HG02642 (cell line): ENCODE results near the gene SEMA3E.
"Not testable (repeated sequence)": the region's sequence is repeated elsewhere in the genome, so short reads cannot be mapped to it uniquely, and the experiment has no call there.

Experiments used
- ATAC-seq: cut with Tn5 transposase; IDR thresholded peaks from one replicate; pipeline ENCODE4 v1.9.1; 2021; ENCODE audit warnings: mild to moderate bottlenecking; ENCODE audit not compliant: unreplicated experiment, poor library complexity

Gene SEMA3E

DNA sequence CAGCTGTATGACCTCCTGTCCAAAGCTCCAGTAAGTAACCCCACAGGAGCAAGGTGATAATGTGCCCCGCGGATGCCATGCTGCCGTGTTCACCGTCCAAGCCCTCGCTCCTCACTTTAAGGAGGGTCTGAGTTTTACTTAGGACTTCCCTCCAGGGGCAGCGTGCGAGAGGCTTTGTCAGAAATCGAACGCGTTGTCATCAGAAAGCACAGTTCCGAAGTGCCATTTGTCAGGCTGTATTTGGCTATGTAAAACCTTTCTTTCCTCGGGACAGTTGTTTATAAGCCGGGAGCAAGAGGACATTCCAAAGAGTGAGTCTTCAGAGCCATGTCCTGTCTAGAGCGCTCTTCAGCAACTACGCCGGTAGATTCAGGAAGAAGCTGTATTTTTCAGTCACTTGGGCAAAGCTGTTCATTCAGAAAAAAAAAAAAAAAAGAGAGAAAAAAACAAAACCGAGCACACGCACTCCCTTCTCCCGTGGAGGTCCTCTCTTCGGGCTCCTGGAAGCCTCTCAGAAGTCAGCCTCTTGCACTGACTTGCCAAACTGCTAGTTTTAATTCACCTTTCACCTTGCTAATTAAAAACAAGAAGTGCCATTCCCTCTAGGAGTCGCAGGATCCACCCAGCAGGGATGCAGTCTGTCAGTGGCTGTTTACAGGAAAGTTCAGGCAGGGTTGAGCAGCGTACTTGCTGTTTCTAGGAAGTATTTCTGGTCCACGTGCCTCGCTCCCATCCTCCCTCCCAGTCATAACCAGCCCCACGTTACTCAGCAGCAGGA lies at the start of gene SEMA3E:
Gene SEMA3E (minus strand): TSS at position 676 of the 778 bp plus-strand sequence.
- no peak for ATAC-seq

GRCh38 chr7:83697804-83698530 lies 49.0 kb upstream of the SEMA3E start:
- ATAC-seq, result no peak

DNA sequence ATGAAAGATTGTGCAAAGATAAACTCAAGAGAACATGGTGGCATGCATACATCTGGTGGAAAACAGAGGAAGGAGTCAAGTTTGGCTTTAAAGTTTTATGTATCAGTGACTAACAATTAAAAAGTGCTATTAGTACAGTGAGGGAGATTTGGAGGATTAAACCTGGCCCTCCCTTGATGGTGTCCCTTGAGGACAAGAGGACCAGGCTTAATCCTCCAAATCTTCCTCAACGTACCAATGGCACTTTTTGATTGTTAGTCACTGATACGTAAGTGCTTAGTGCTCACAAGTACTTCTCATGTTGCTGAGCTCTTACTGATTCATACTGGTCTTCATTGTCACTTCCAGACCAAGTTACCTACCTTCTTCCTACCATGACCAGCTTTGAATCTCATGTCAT lies 47.2 kb upstream of the SEMA3E start:
- ATAC-seq, result no peak

GRCh38 chr7:83695128-83695960 lies 46.4 kb upstream of the SEMA3E start:
- no peak for ATAC-seq

DNA sequence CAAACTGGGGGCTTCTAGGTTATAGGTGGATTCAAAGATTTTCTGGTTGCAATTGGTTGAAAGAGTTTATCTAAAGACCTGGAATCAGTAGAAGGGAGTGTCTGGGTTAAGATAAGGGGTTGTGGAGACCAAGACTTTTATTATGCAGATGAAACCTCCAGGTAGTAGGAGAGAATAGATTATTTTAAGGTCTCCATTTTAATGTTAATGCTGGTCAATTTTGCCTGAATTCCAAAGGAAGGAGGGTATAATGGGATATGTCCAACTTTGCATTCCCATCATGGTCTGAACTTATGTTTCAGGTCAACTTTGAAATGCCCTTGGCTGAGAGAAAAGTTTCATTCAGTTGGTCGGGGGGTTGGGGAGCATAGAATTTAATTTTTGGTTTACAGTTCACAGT lies 44.3 kb upstream of the SEMA3E start:
- ATAC-seq, result no peak

- no peak for ATAC-seq
Measured at GRCh38 chr7:83691095-83691494, 42.2 kb upstream of the SEMA3E start.

GRCh38 chr7:83689855-83690254 lies 40.9 kb upstream of the SEMA3E start:
- no peak for ATAC-seq

GRCh38 chr7:83686416-83686815 lies 37.5 kb upstream of the SEMA3E start:
- ATAC-seq, result no peak

DNA sequence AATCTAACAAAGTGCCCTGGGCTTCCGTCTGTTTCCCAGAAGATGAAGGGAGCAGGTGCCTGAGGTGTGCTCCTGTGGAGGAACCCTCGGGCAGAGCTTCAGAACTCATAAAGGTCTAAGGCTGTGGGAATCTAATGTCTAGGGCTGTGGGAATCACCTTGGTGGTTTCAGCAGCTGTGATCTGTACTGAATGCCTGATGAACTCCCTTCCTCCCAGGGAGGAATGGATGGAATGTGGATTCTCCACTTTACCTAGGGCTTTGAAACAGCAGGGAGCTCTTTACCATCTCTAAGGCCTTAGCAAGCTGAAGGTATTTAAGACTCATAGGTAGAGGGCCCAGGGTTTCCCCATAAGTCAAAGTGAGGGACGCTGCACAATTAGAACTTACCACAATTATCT lies 36.0 kb upstream of the SEMA3E start:
- ATAC-seq, result no peak

DNA sequence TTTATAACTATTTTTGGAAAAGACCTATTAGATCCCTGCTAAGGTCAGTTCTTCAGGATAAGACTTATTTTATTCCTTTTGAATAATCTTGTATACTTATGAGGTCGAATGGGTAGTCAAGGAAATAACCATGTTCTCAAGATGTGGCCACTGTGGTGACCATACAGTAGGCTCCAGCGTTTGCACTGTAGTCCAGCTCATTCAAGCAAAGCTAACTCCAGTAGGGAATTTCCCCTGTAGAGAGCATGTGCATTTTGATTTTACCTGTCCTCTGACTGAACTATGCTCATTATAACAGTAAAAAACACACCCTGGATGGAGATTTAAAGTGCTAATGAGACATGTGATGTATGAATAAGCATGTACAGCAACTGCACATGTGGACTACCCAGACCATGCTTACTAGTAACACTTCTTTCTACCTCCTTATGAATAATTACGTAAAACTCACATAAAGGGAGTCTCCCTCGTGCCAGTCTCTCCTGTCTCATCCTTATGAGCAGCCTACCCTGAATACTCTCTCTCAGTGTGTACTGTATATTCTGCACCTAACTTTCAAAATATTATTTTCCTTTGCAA lies 32.4 kb upstream of the SEMA3E start:
- no peak for ATAC-seq

GRCh38 chr7:83677180-83677866 lies 28.4 kb upstream of the SEMA3E start:
- no peak for ATAC-seq

DNA sequence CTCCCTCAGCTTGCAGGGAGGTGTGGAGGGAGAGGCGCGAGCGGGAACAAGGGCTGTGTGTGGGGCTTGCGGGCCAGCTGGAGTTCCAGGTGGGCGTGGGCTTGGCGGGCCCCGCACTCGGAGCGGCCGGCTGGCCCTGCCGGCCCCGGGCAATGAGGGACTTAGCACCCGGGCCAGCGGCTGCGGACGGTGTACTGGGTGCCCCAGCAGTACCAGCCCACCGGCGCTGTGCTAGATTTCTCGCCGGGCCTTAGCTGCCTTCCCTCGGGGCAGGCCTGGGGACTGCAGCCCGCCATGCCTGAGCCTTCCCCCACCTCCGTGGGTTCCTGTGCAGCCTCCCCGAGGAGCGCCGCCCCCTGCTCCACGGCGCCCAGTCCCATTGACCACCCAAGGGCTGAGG lies 24.4 kb upstream of the SEMA3E start:
- not testable (repeated sequence) for ATAC-seq

DNA sequence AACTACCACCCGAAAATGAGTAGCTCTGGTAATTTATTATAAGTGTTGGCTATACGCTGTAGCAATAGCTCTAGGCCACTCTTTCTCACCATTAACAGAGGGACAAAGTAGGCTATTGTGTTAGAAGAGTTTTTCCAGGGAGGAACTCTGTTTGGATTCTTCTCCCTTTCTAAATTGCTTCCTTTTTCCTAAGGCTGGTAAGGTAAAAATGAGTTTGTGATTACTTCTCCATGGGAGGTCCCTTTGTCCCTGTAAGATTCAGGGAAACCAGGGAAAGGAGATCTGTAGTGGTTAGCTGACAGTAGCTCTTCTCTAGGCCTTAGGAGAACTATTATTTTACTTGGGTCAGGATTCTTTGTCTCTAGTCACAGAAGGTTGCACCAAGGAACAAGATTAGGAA lies 23.2 kb upstream of the SEMA3E start:
- no peak for ATAC-seq

GRCh38 chr7:83663131-83663530 lies 14.2 kb upstream of the SEMA3E start:
- ATAC-seq, result no peak

DNA sequence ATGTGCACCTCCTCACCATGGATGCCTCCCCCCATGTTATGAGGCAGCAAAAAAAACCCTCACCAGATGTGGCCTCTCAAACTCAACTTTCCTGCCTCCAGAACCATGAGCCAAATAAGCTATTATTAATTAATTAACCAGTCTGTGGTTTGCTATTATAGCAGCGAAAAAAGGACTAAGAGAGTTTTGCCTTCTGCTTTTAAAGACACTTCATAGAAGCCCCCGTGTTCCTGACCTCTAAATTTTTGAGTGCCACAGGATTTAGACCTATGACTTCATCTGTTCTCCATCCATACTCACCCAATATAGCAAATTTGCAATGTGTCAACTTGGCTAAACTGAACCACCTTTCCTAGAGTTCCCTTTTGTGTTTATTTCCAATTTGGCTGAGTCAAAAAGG lies 9.2 kb upstream of the SEMA3E start:
- ATAC-seq, result no peak

DNA sequence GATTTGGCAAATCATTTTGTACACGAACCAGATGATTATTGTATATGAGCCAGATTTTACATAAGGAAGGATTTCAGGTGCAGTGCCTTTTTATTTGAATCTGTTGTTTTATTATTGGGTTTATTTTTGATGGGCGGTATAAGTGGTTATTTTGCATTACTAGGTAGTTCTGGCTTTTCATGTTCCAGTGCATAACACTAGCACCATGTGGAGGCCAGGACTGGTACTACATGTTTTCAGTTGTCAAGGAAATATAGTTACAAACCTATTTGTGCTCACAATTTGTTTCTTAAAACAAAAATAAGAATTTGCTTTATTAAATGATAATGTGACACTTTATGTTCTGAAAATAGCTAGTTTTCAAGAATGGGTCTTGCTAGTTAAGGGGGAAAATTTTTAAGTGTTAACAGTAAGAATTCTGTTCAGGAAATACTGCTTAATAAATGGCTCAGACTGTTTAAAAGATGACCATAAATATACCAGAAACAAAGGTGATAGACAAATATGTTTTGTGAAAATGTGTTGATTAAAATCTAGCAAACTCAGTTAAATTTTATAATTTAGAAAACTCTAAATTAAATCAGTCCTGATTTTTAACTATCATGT lies 7.1 kb upstream of the SEMA3E start:
- no peak for ATAC-seq

- ATAC-seq, result no peak
Measured at GRCh38 chr7:83652481-83652880, 3.5 kb upstream of the SEMA3E start.

DNA sequence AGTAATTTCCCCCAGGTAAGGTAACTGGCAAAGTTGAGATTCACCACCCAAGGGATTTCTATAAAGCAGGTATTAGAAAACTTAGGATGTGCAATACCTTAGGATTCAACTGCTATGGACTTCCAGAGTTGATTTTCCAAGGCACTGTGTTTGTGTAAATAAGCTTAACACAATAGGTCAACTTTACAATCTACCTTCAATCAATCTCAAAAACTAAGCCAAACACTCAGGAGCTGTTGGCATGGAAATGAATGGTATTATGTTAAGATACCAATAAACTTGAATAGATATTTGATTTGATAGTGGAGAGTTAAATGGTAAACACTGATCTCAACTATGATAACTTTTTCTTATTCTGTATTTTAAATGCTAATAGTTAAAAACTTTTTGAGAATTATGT lies 762 bp upstream of the SEMA3E start:
- ATAC-seq, result no peak

DNA sequence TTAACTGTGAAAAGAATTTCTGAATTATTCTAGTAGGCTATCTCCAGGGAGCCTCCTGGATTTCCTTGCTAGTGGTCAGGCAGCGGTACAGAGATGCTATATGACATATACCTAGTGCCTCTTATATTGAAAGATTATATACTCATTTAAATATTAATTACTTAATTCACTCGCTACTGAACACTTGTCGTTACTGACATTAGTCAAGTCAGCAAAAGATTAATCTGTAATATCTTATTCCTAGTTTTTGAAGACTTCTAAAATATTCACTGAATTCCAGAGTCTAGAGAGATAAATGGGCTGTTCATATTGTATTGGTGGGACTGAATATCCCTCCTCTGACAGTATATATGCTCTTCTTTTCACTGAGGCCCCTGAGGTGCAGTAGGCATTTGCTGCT lies 2.9 kb downstream of the SEMA3E start:
- no peak for ATAC-seq

DNA sequence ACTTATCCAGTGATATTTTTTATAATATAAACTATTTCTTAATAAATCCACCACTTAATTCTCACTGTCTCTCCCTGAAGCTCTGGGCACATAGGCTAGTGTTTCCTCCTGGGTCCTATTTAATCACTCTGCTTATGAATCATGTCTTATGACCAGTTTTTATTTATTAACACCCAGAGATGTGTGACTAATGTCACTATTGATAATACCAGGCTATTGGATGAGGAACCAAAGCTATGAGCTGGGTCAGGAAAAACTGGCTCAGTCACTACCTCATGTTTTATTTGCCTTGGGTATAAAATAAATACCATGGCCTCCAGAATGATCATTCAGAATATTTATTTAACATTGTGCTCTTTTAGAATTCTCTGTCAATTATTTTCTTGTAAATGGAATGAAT lies 5.2 kb downstream of the SEMA3E start:
- no peak for ATAC-seq
